ENCODE data around the gene ZFP91.

The ZFP91 gene

GRCh38 chr11:58582437-58582836 lies 3.6 kb downstream of the ZFP91 start:
- no peak for FAIRE-seq
- DNase-seq (ENCODE audit: insufficient read length, low spot score), result no peak
- no peak for TF ChIP-seq CTCF (IDR thresholded peaks at IDR 0.05; ENCODE audit: insufficient read depth, missing control alignments)

GRCh38 chr11:58586998-58587397 lies 8.1 kb downstream of the ZFP91 start:
- DNase-seq (ENCODE audit: insufficient read length, low spot score) (no peak), FAIRE-seq (no peak)
- TF ChIP-seq CTCF (IDR thresholded peaks at IDR 0.05; ENCODE audit: insufficient read depth, missing control alignments), result no peak

GRCh38 chr11:58591659-58592058 lies 12.8 kb downstream of the ZFP91 start:
- DNase-seq (ENCODE audit: insufficient read length, low spot score) (no peak), FAIRE-seq (no peak)
- no peak for TF ChIP-seq CTCF (IDR thresholded peaks at IDR 0.05; ENCODE audit: insufficient read depth, missing control alignments)

GRCh38 chr11:58592760-58593472 lies 14.1 kb downstream of the ZFP91 start:
- no peak for FAIRE-seq

GRCh38 chr11:58594826-58595225 lies 16.0 kb downstream of the ZFP91 start:
- DNase-seq (ENCODE audit: insufficient read length, low spot score) (no peak), FAIRE-seq (no peak)
- TF ChIP-seq CTCF (IDR thresholded peaks at IDR 0.05; ENCODE audit: insufficient read depth, missing control alignments), result no peak

More at GRCh38 chr11:58592760-58593472, 14.1 kb downstream of the ZFP91 start:
- no peak for TF ChIP-seq CTCF (IDR thresholded peaks at IDR 0.05; ENCODE audit: insufficient read depth, missing control alignments)
- no peak for DNase-seq (ENCODE audit: insufficient read length, low spot score)

- FAIRE-seq (no peak), DNase-seq (ENCODE audit: insufficient read length, low spot score) (no peak)
- no peak for TF ChIP-seq CTCF (IDR thresholded peaks at IDR 0.05; ENCODE audit: insufficient read depth, missing control alignments)
Measured at GRCh38 chr11:58596621-58597020, 17.8 kb downstream of the ZFP91 start.

- no peak for DNase-seq (ENCODE audit: insufficient read length, low spot score)
- no peak for TF ChIP-seq CTCF (IDR thresholded peaks at IDR 0.05; ENCODE audit: insufficient read depth, missing control alignments)
- no peak for FAIRE-seq
Measured at GRCh38 chr11:58597486-58598144, 18.8 kb downstream of the ZFP91 start.

Measured in D721Med (cell line).